Activated naive CD4-positive, alpha-beta T cell treated with anti-CD3 and anti-CD28 coated beads, Interleukin-2, amount 50 U/mL, for 16 hours (primary cell): Measurements from ENCODE around the gene OR6Q1.
"Not testable (repeated sequence)": the region's sequence is repeated elsewhere in the genome, so short reads cannot be mapped to it uniquely, and the experiment has no call there.

Source experiments
- DNase-seq: peaks from one replicate; pipeline ENCODE4 v3.0.0-alpha.2; 2020

OR6Q1 gene, protein sequence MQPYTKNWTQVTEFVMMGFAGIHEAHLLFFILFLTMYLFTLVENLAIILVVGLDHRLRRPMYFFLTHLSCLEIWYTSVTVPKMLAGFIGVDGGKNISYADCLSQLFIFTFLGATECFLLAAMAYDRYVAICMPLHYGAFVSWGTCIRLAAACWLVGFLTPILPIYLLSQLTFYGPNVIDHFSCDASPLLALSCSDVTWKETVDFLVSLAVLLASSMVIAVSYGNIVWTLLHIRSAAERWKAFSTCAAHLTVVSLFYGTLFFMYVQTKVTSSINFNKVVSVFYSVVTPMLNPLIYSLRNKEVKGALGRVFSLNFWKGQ

GRCh38 chr11:58030653-58031052 is at the start of gene OR6Q1:
Gene OR6Q1, plus strand, starts transcription at chr11:58030953. Its CDS starts 0 bp downstream, at chr11:58030953.
- DNase-seq = no peak

DNA sequence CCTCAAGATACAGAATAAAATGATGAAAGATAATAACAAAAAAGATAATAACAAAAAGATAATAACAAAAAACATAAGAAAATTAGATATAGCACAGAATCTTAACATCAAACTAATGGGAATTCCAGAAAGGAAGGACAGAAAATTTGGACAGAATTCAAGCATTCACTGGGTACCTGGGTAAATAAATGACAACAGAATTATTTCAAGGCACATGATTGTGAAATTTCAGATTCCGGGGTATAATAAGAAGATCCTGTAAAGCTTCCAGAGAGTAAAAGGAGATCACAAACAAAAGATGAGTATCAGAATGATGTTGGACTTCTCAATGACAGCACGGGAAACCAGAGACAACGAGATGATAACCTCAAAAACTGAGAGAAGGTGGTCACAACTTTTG is 49.2 kb upstream of the OR6Q1 start:
- no peak for DNase-seq

DNA sequence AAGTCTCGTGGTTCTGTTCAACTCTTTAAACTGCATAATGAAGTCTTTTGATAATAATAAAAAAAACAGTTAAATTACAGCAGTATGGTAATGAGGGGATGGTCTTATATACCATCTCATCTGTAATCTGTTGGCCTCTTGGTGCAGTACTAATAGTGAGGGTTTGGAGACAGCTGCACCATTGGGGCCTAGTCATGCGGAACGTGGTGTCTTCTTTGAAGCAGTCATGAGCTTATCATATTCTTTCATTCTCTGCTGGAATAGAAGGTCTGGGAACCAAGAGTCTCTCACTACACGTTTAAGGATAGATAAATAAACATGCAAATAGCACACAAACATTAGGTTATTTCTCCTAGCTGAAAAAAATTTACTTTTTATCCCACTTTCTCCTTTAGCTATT is 48.0 kb upstream of the OR6Q1 start:
- DNase-seq = no peak

- DNase-seq = no peak
Measured at GRCh38 chr11:57983191-57983590, 47.6 kb upstream of the OR6Q1 start.

DNA sequence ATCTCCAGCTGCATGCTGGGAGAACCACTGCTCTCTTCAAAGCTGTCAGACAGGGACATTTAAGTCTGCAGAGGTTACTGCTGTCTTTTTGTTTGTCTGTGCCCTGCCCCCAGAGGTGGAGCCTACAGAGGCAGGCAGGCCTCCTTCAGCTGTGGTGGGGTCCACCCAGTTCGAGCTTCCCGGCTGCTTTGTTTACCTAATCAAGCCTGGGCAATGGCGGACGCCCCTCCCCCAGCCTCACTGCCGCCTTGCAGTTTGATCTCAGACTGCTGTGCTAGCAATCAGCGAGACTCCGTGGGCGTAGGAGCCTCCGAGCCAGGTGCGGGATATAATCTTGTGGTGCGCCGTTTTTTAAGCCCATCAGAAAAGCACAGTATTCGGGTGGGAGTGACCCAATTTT is 31.2 kb upstream of the OR6Q1 start:
- DNase-seq = not testable (repeated sequence)

DNA sequence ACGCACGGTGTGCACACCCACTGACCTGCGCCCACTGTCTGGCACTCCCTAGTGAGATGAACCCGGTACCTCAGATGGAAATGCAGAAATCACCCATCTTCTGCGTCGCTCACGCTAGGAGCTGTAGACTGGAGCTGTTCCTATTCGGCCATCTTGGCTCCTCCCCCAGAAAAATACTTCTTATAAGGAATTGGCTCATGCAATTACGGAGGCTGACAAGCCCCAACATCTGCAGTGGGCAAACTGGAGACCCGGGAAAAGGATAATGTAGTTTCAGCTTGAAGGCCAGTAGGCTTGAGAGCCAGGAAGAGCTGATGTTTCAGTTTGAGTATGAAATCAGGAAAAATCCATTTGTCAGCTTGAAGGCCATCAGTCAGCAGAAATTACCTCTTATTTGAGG is 30.7 kb upstream of the OR6Q1 start:
- not testable (repeated sequence) for DNase-seq

DNA sequence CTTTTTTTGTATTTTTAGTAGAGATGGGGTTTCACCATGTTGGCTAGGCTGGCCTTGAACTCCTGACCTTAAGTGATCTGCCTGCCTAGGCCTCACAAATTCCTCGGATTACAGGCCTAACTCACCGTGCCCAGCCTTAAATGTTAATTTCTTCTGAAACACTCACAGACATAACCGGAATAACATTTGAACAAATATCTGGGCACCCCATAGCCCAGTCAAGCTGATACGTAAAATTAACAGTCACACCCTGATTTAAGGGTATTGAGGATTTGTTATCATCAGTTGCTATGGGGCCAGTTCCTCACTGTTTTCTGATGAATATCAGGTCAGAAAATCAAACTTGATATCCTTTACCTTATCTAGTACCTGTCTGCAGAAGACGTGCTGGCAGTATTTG is 30.1 kb upstream of the OR6Q1 start:
- DNase-seq = no peak

DNA sequence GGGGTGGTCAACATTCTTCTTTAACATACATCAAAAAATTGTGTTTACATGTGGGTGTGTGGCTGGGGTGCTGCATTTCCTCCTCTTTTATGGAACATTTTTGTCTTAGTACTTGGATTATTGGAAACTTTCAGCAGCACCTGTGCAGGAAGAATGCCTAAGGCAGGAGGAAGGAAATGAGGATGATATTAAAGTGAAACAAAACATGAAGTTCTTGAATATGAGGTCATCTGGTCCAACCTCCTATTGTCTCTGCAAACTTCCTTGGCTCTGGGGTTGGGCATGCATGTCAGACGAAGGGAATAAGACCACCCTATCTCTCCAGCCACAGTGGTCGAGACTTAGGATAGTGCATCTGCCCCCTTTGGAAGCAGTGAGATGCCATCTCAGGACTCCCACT is 27.7 kb upstream of the OR6Q1 start:
- DNase-seq = no peak

DNA sequence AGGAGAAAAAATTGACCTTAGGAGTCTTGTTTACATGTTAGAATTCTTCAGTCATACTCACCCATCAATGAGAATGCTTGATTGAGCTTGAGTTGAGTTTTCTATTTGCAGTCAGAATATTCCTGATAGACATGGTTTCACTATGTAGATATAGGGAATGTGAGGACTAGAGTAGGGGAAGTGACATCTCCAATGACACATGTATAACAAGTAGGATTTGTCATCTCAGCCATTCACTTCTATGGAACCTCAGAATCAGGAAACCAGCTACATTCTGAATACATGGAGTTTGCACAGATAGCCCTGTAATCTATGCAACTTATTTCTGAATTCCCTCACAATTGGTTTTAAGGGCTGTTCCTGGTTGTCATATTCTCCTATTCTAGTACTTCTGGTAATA is 27.2 kb upstream of the OR6Q1 start:
- no peak for DNase-seq

GRCh38 chr11:58004664-58005063 is 26.1 kb upstream of the OR6Q1 start:
- DNase-seq = no peak

DNA sequence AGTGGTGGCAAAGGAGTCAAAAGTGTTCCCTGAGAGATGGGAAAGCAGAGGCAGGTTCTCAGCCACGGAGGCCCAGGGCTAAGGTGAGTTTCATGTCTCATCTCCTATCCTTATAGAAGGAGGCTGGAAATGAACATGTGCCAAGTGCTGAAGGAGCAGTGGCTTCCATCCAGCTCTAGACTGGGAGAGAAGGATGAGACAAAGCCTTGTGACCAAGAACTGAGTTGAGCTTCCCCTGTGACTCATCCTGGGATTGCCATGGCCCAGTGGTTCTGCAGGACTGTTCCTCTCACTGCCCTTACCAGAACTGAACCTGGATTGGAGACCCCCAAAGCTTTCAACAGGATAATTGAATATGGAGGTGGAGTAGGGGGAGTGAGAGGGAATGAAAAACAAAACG is 23.8 kb upstream of the OR6Q1 start:
- no peak for DNase-seq

GRCh38 chr11:58011771-58012170 is 19.0 kb upstream of the OR6Q1 start:
- DNase-seq = no peak

GRCh38 chr11:58023435-58023931 is 7.3 kb upstream of the OR6Q1 start, which contains the start of gene OR9Q1:
Gene OR9Q1, plus strand, starts transcription at chr11:58023881. Its CDS starts 155,564 bp downstream, at chr11:58179445.
- DNase-seq = no peak

GRCh38 chr11:58024601-58025091 is 6.1 kb upstream of the OR6Q1 start:
- DNase-seq = no peak

DNA sequence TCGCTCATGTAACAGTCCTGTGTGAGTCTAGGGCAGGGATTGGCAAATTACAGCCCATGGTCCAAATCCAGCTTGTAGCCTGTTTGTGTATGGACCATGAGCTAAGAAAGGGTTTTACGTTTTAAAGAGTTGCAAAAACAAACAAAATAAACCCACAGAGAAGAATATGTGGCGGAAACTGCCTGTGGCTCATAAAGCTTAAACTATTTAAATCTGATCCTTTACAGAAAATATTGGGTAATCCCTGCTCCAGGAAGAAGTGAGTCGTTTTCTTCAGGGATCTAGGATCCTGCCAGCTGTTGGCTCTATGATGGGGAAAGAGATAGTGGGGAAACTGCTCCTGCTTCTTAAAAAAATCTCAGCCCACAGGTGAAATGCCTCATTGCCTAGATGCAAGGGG is 3.4 kb upstream of the OR6Q1 start:
- no peak for DNase-seq

GRCh38 chr11:58028687-58029411 is 1.9 kb upstream of the OR6Q1 start:
- no peak for DNase-seq

- DNase-seq = no peak
Measured at GRCh38 chr11:58034471-58034870, 3.7 kb downstream of the OR6Q1 start.

GRCh38 chr11:58039589-58039988 is 8.8 kb downstream of the OR6Q1 start:
- DNase-seq = no peak

- DNase-seq = no peak
Measured at GRCh38 chr11:58043379-58043778, 12.6 kb downstream of the OR6Q1 start.

DNA sequence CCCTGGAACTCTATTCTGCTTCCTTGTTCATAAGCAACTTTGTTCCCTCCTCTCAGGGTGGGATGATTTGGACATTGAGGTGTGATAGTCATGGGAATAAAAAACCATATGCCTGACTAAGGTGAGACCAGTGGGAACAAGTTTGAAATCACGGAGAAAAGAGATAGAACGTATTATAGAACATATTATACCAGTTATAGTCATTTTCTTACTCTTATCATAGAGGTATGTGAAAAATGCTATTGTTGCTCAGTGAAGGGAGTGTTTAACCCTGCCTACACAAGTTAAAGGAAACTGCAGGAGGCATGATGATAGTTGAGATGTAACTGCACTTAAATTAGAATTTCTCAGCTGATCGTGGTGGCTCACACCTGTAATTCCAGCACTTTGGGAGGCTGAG is 15.5 kb downstream of the OR6Q1 start:
- DNase-seq = no peak

- DNase-seq = no peak
Measured at GRCh38 chr11:58047818-58048217, 17.1 kb downstream of the OR6Q1 start.

DNA sequence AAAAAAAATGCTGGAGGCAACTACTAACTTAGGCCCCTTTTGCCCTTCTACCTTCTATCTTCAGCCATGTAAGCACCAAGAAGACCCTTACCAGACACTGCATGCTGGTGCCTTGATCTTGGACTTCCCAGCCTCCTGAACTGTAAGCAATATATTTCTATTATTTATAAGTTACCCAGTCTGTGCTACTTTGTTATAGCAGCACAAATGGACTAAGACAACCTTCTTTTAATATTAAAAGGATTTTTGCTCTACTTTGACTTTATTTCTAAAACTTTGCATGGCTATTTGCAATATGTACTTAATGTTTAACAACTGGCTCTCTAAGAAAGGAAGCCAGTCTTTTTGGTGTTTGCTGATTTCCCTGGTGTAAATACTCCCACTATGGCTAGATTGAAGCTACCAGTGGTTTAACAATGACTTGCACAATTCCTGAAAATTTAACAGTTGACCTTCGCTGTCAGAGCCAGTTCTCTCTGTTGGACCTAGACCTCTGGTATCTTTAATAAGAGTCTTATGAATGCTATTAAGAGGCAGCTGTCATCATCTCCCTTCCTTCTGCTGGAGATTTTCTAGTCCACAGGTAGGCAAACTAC is 25.2 kb downstream of the OR6Q1 start:
- no peak for DNase-seq

DNA sequence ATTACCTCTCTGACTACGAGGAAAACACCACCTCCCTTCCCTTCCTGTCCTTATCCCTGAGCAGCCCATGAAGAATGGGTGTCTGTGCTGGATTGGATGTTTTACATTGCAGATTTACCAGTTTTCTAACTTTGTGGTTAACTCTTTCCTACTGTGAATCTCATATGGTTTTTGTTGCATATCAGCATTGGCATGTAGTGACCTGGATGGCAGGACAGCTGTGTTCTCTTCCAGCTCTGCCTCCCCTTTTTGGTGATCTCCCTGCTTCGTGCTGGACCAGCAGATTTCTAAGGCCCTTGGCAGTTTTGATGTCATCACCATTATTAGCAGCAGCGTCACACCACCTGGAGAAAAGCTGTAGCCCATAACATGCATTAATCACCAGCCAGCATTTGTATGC is 26.7 kb downstream of the OR6Q1 start:
- no peak for DNase-seq
